Measurements from ENCODE around the gene TGFB3. TPM values are rescaled to one million over a fixed set of nuclear protein-coding genes. Genes with fewer than 3 reads are reported as not detected.

Gene TGFB3
- total and polyA plus RNA-seq, 9 of the 15 experiments (the other 6 are each of a cell fraction or from before 2014, with no cell fraction given) = 0.39 to 2.0 (median 1.0) TPM

- TF ChIP-seq, protein P1, sequence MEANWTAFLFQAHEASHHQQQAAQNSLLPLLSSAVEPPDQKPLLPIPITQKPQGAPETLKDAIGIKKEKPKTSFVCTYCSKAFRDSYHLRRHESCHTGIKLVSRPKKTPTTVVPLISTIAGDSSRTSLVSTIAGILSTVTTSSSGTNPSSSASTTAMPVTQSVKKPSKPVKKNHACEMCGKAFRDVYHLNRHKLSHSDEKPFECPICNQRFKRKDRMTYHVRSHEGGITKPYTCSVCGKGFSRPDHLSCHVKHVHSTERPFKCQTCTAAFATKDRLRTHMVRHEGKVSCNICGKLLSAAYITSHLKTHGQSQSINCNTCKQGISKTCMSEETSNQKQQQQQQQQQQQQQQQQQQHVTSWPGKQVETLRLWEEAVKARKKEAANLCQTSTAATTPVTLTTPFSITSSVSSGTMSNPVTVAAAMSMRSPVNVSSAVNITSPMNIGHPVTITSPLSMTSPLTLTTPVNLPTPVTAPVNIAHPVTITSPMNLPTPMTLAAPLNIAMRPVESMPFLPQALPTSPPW (CRISPR knock-in tag; IDR thresholded peaks at IDR 0.05) = no peak
- TF ChIP-seq STAT6 (CRISPR knock-in tag; IDR thresholded peaks at IDR 0.05) = no peak
- no peak for TF ChIP-seq RBM22 (IDR thresholded peaks at IDR 0.05; ENCODE audit: low read depth, low read length, poor library complexity, severe bottlenecking)
- TF ChIP-seq, protein P2, sequence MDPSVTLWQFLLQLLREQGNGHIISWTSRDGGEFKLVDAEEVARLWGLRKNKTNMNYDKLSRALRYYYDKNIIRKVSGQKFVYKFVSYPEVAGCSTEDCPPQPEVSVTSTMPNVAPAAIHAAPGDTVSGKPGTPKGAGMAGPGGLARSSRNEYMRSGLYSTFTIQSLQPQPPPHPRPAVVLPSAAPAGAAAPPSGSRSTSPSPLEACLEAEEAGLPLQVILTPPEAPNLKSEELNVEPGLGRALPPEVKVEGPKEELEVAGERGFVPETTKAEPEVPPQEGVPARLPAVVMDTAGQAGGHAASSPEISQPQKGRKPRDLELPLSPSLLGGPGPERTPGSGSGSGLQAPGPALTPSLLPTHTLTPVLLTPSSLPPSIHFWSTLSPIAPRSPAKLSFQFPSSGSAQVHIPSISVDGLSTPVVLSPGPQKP (CRISPR knock-in tag; IDR thresholded peaks at IDR 0.05) = no peak
- TF ChIP-seq POU5F1 (IDR thresholded peaks at IDR 0.05; ENCODE audit: borderline replicate concordance, low read depth, low read length, partially characterized antibody) = no peak
- no peak for TF ChIP-seq HNRNPLL (IDR thresholded peaks at IDR 0.05; ENCODE audit: low read depth, low read length, poor library complexity, severe bottlenecking)
- TF ChIP-seq SMARCA5 (IDR thresholded peaks at IDR 0.05) = no peak
- no peak for TF ChIP-seq CBFA2T3 (IDR thresholded peaks at IDR 0.05)
- no peak for TF ChIP-seq EP300 (IDR thresholded peaks at IDR 0.05; ENCODE audit: low read length)
- TF ChIP-seq, protein P3, sequence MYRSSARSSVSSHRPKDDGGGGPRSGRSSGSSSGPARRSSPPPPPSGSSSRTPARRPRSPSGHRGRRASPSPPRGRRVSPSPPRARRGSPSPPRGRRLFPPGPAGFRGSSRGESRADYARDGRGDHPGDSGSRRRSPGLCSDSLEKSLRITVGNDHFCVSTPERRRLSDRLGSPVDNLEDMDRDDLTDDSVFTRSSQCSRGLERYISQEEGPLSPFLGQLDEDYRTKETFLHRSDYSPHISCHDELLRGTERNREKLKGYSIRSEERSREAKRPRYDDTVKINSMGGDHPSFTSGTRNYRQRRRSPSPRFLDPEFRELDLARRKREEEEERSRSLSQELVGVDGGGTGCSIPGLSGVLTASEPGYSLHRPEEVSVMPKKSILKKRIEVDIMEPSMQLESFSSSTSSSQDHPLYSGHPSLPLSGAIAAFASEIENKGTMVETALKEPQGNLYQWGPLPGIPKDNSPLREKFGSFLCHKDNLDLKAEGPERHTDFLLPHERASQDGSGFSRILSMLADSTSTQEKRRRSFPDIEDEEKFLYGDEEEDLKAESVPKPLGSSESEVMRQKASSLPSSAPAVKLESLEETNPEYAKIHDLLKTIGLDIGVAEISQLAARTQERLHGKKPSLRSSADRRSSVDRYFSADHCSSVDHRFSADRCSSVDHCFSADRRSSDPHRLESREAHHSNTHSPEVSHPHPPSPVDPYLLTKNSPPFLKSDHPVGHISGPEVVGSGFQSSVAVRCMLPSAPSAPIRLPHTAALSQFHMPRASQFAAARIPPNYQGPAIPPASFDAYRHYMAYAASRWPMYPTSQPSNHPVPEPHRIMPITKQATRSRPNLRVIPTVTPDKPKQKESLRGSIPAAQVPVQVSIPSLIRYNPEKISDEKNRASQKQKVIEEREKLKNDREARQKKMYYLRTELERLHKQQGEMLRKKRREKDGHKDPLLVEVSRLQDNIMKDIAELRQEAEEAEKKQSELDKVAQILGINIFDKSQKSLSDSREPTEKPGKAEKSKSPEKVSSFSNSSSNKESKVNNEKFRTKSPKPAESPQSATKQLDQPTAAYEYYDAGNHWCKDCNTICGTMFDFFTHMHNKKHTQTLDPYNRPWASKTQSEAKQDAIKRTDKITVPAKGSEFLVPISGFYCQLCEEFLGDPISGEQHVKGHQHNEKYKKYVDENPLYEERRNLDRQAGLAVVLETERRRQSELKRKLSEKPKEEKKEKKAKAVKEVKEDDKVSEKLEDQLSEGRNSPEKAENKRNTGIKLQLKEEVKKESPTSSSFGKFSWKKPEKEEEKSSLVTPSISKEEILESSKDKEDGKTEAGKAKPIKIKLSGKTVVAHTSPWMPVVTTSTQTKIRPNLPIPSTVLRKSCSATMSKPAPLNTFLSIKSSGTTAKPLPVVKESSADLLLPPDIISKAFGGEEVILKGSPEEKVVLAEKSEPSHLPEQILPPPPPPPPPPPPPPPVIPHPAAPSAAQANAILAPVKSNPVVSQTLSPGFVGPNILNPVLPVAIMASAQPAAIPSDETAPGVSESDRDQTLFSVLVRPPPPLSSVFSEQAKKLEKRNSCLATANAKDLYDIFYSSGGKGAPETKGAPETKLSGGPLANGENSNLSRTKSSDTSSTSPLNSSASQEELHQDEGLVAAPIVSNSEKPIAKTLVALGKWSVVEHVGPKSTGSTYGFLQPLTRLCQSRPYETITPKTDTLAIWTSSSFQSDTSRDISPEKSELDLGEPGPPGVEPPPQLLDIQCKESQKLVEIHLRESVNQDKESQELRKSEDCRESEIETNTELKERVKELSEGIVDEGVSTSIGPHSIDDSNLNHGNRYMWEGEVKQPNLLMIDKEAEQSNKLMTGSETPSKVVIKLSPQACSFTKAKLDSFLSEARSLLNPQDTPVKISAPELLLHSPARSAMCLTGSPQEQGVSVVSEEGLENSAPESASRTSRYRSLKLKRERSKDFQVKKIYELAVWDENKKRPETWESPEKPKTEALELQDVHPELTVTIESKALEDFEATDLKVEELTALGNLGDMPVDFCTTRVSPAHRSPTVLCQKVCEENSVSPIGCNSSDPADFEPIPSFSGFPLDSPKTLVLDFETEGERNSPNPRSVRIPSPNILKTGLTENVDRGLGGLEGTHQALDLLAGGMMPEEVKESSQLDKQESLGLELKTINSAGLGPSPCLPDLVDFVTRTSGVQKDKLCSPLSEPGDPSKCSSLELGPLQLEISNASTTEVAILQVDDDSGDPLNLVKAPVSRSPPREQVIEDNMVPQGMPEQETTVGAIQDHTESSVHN (IDR thresholded peaks at IDR 0.05; ENCODE audit: borderline replicate concordance in 1 of 2, low read depth in 1 of 2) = no peak
Observed at GRCh38 chr14:75926431-75927115, 55.2 kb downstream of the TGFB3 start (continued).

Measured in K562 (cell line).